Naive thymus-derived CD8-positive, alpha-beta T cell (primary cell): ENCODE results near the gene ARHGEF6. TPM values are rescaled to one million over a fixed set of nuclear protein-coding genes. Genes with fewer than 3 reads are reported as not detected.
A peak's percentile ranks its signal among the peaks of the same experiment; 100 is the strongest.

ENCODE experiments used
- ATAC-seq, 2 donors: fragments of 150-1000 bp; cut with Tn5 transposase in 1 of 2; sonication (Bioruptor Pico), chemical (Tn5 transposase) in 1 of 2; 1 replicate in 1 of 2; 2 replicates in 1 of 2; pipeline ENCODE4 v1.10.0; 2021; ENCODE audit warnings: mild to moderate bottlenecking in 2 of 2, moderate library complexity in 2 of 2
- POLR2A ChIA-PET: fragments of 350-600 bp; sonication (Branson Sonifier 250); formaldehyde crosslinking; loops from one replicate; lab custom pipeline; 2021; ENCODE audit warnings: antibody characterized with exemption; lab: Charles Lee
- DNase-seq, 10 donors: peaks; one replicate each; pipeline versions ENCODE4 v3.0.0 to v3.0.0-alpha.2; 2020 to 2022
- H3K27ac Mint-ChIP-seq, 10 donors: one replicate each; pipeline ENCODE4 v1.8.0; 2020 to 2022; ENCODE audit warnings: mild to moderate bottlenecking in 10 of 10, mixed read lengths in 10 of 10, moderate library complexity in 4 of 10, inconsistent platforms in 1 of 10
- H3K27me3 Mint-ChIP-seq, 5 donors: one replicate each; pipeline ENCODE4 v1.8.0; 2021 to 2022; ENCODE audit warnings: mixed read lengths in 5 of 5
- H3K36me3 Mint-ChIP-seq, 3 donors: one replicate each; pipeline ENCODE4 v1.8.0; 2020 to 2022; ENCODE audit warnings: mixed read lengths in 3 of 3, mild to moderate bottlenecking in 2 of 3, inconsistent platforms in 1 of 3
- H3K4me1 Mint-ChIP-seq, 4 donors: one replicate each; pipeline ENCODE4 v1.8.0; 2021 to 2022; ENCODE audit warnings: mixed read lengths in 4 of 4
- H3K4me3 Mint-ChIP-seq, 10 donors: one replicate each; pipeline ENCODE4 v1.8.0; 2020 to 2022; ENCODE audit warnings: mild to moderate bottlenecking in 10 of 10, mixed read lengths in 10 of 10, moderate library complexity in 6 of 10, inconsistent platforms in 1 of 10
- H3K9me3 Mint-ChIP-seq, 9 donors: one replicate each; pipeline ENCODE4 v1.8.0; 2020 to 2022; ENCODE audit warnings: mixed read lengths in 9 of 9, mild to moderate bottlenecking in 3 of 9, inconsistent platforms in 1 of 9, moderate library complexity in 1 of 9
- polyA plus RNA-seq, 3 donors: library from polyadenylated mRNA; unstranded; fragments of 300-500 nt; fragmentation: Illumina TruSeq; gene quantifications; one replicate each; pipeline ENCODE4 v1.2.3, GENCODE V29; 2021
- total RNA-seq, 8 experiments: library from RNA in 2 of 8; stranded (reverse) in 2 of 8; gene quantifications; one replicate each; pipeline ENCODE4 v1.2.3 and lab custom pipeline; 2021 to 2026

The ARHGEF6 gene
- total and polyA plus RNA-seq, 5 experiments from 2014 or later = 69.8 to 82.0 (median 75.4) TPM

DNA sequence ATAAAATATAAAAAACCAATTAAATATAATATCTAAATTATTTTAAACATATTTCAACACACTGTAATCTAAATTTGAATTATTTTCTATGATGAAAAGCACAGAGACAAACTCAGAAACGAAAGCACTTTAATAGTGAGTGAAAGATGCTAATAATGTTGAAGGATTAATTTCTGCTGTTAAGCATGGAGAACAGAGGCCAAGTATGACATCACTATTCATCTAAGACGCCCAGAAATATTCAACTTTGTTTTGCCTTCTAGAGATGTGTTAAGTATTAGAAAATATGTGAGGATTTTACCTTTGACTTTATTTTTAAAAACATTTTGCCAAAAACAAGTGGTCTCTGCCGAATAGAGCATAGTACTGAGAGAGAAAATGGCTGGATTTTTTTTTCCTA lies 19.3 kb downstream of the ARHGEF6 start:
- no peak for ATAC-seq
- Mint-ChIP-seq H3K9me3 (no peaks in the 10 kb centered on the region), H3K4me3 (peak overlapping the region in 1 of 10 donors; percentile 5), H3K27ac (peak overlapping the region in 1 of 10 donors; percentile 17), H3K4me1 (peaks cover 13 to 70% (median 54%) of the 10 kb centered on the region in 4 donors), H3K36me3 (peaks cover 0 to 20% (median 0%) of the 10 kb centered on the region in 3 donors), H3K27me3 (no peaks in the 10 kb centered on the region)
- POLR2A ChIA-PET = interaction anchor here (1.6 kb wide), 1 partner anchor 17 kb away, joined by 5 read pairs; no protein-coding TSS in a partner anchor
- DNase-seq = no peak

- H3K4me3 Mint-ChIP-seq = peak overlapping the region in 6 of 10 donors; percentile 3 to 55 (median 22)
- POLR2A ChIA-PET = interaction anchor here (0.6 to 1.6 kb wide), 4 partner anchors 8 to 119 kb away, joined by 3 to 5 read pairs (median 4); no protein-coding TSS in a partner anchor
- no peak for DNase-seq
- no peaks in the 10 kb centered on the region for H3K27me3 Mint-ChIP-seq
- H3K4me1 Mint-ChIP-seq = peaks cover 12 to 70% (median 55%) of the 10 kb centered on the region in 4 donors
- peak overlapping the region; percentile 7 to 90 (median 55) for H3K27ac Mint-ChIP-seq
- peaks cover 0 to 20% (median 0%) of the 10 kb centered on the region in 3 donors for H3K36me3 Mint-ChIP-seq
- peak; percentile 49 to 73 for ATAC-seq
- H3K9me3 Mint-ChIP-seq = no peaks in the 10 kb centered on the region
Measured at GRCh38 chrX:136759968-136760367, 20.8 kb downstream of the ARHGEF6 start.

DNA sequence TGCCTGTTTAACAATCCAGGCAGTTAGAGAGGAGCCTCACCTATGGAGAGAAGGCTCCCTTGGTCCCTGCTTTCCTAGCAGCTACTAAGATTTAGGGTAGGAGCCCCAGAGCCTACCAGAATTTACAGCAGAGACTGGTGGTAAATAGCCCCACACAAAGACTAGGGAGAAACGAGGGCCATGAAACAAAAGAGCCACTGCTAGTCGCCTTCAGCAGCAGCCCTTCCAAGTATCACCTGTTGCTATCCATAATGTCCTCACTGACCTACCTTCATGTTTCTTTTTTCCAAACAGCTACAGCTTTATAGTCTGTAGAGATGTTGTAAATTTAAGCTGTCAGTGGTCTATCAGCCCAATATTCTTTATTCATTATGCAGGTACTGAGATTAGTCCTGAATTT lies 25.3 kb downstream of the ARHGEF6 start:
- Mint-ChIP-seq H3K27ac (peak overlapping the region in 6 of 10 donors; percentile 6 to 92 (median 44)), H3K4me3 (no peak overlapping the region)

DNA sequence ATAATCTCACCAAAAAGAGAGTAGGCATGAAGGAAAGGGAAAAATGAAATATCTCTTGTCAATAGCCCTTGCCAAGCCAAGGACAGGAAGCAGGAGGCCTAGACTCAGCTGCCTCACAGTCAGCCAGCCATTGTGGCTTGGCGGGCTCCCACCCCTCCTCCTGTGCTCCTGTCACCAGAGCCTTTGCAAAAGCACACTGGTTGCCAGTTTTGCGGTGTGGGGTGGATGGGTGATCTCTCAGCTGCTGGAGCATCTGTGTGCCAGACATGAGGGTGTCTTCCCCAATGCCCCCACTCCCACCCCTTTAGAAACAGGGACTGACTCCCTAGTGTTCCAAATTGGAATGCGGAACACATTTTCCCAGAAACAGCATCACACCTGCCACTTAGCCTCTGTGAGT lies 26.1 kb downstream of the ARHGEF6 start:
- Mint-ChIP-seq H3K36me3 (peaks cover 0 to 16% (median 0%) of the 10 kb centered on the region in 3 donors), H3K4me1 (peaks cover 11 to 75% (median 64%) of the 10 kb centered on the region in 4 donors), H3K27ac (peak overlapping the region in 9 of 10 donors; percentile 11 to 92 (median 46)), H3K27me3 (no peaks in the 10 kb centered on the region), H3K4me3 (peak overlapping the region in 7 of 10 donors; percentile 5 to 54 (median 35)), H3K9me3 (no peaks in the 10 kb centered on the region)
- DNase-seq (peak in 9 of 10 donors; percentile 9 to 44 (median 28)), ATAC-seq (peak; percentile 92 to 96)
- POLR2A ChIA-PET = no interaction called here

More for the DNA sequence above, 25.3 kb downstream of the ARHGEF6 start:
- Mint-ChIP-seq H3K9me3 (no peaks in the 10 kb centered on the region), H3K4me1 (peaks cover 11 to 74% (median 64%) of the 10 kb centered on the region in 4 donors), H3K36me3 (peaks cover 0 to 18% (median 0%) of the 10 kb centered on the region in 3 donors), H3K27me3 (no peaks in the 10 kb centered on the region)
- DNase-seq = no peak
- ATAC-seq = no peak
- POLR2A ChIA-PET = interaction anchor here (1.5 kb wide), 1 partner anchor 12 kb away, joined by 3 read pairs; no protein-coding TSS in a partner anchor

DNA sequence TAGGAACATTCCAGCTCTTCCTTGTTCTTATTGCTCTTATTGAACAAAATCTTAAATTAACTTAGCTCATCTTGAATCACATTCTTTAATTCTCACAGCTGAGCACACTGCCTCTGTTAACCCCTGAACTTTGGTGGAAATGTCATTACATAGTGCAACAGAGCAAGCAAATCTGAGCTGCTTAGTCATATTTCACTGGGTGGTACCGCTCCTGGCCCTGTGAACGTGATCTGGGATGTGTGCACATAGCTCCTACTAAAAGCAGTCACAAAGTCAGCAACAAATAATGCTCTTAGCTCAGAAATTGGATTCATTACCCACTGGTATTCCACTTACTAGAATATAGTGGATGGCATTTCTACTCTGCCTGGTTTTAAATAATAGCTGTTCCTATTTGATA lies 27.9 kb downstream of the ARHGEF6 start:
- peaks cover 17 to 89% (median 74%) of the 10 kb centered on the region in 4 donors for H3K4me1 Mint-ChIP-seq
- H3K4me3 Mint-ChIP-seq = no peak overlapping the region
- DNase-seq (no peak), ATAC-seq (no peak)
- H3K36me3 Mint-ChIP-seq = peaks cover 0 to 15% (median 0%) of the 10 kb centered on the region in 3 donors
- no peaks in the 10 kb centered on the region for H3K27me3 Mint-ChIP-seq
- H3K27ac Mint-ChIP-seq = peak overlapping the region in 4 of 10 donors; percentile 7 to 92 (median 66)
- POLR2A ChIA-PET = interaction anchor here (1.0 kb wide), 1 partner anchor 128 kb away, joined by 3 read pairs; the partner anchor contains the start of gene RBMX
- H3K9me3 Mint-ChIP-seq = no peaks in the 10 kb centered on the region

DNA sequence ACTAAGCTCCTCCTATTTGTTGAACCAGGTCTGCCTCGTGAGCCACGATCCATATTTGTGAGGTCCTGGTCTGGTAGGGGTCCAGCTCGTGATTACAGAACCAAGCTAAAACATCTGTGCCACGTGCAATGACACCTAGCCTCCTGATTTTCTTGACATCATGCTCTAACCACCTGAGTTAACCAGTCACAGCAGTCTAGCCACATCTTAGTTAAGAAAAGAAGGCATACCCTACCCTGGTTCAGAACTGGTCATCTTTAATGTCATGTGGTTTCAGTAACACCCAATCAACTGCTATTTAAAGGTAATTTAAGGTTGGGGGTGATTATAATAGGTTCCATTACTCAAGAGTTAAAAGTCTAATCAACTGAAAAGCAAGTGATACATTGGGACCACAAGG lies 28.4 kb downstream of the ARHGEF6 start:
- H3K36me3 Mint-ChIP-seq = peaks cover 0 to 11% (median 0%) of the 10 kb centered on the region in 3 donors
- no peak overlapping the region for H3K4me3 Mint-ChIP-seq
- peak overlapping the region in 1 of 10 donors; percentile 92 for H3K27ac Mint-ChIP-seq
- DNase-seq = no peak
- H3K9me3 Mint-ChIP-seq = no peaks in the 10 kb centered on the region
- no peak for ATAC-seq
- no peaks in the 10 kb centered on the region for H3K27me3 Mint-ChIP-seq
- POLR2A ChIA-PET = interaction anchor here (1.0 kb wide), 1 partner anchor 128 kb away, joined by 3 read pairs; the partner anchor contains the start of gene RBMX
- peaks cover 17 to 89% (median 75%) of the 10 kb centered on the region in 4 donors for H3K4me1 Mint-ChIP-seq

GRCh38 chrX:136750364-136750763 lies 30.4 kb downstream of the ARHGEF6 start:
- H3K9me3 Mint-ChIP-seq = no peaks in the 10 kb centered on the region
- POLR2A ChIA-PET = no interaction called here
- DNase-seq (no peak), ATAC-seq (no peak)
- H3K36me3 Mint-ChIP-seq = peaks cover 0 to 22% (median 0%) of the 10 kb centered on the region in 3 donors
- peak overlapping the region in 5 of 10 donors; percentile 17 to 92 (median 64) for H3K27ac Mint-ChIP-seq
- H3K4me1 Mint-ChIP-seq = peaks cover 13 to 91% (median 70%) of the 10 kb centered on the region in 4 donors
- H3K4me3 Mint-ChIP-seq = no peak overlapping the region
- no peaks in the 10 kb centered on the region for H3K27me3 Mint-ChIP-seq

DNA sequence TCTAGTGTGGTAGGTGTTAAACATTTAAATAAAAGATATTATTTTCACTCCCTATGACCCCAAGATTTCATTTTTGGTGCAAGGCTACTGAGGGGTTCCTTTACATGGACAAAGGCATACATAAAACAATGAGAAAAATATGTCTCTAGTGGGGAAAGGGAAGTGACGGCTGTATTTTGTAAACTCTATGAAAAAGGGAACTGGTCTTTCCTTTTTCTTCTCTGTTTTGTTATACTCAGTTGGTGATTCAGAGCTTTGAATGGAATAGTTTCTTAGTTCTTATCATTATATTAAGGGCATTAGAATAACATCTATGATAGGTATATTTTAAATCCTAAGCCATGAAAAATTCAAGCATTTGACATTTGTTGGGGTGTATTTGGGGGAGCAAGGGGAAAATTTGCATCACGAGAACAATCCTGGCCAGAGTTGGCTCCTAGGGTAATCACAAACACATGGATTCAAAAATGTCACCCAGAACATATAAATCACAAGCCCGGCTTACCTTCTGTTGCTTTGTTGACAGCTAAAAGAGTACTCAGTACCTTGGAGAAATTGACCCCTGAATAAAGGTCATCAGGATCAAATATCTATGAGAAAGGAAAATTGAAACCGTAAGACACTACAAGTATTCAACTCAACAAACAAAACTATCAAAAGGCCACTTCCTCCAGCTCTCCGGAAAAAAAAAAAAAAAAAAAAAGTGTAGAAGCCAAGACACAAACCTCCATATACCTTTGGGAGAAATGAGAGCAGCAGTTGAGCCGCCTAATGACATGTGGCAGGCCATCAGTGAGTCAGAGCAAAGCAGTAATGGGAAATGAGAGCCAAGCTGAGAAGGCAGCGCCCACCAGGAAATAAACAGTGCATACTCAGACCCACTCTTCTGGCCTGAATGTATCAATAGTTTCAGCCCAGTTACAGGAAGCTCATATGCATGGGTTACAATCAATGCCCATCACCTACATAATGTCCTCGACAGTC lies 33.4 kb downstream of the ARHGEF6 start:
- POLR2A ChIA-PET = interaction anchor here (1.0 to 1.5 kb wide), 3 partner anchors 20 to 133 kb away, joined by 3 to 9 read pairs (median 3); partner anchors contain the start of gene RBMX
- Mint-ChIP-seq H3K27me3 (no peaks in the 10 kb centered on the region), H3K9me3 (no peaks in the 10 kb centered on the region), H3K36me3 (peaks cover 0 to 47% (median 20%) of the 10 kb centered on the region in 3 donors), H3K4me1 (peaks cover 14 to 94% (median 73%) of the 10 kb centered on the region in 4 donors), H3K4me3 (peak overlapping the region; percentile 16 to 69 (median 56)), H3K27ac (peak overlapping the region; percentile 7 to 92 (median 62))
- ATAC-seq (peak in 1 of 2 donors; percentile 23), DNase-seq (no peak)

DNA sequence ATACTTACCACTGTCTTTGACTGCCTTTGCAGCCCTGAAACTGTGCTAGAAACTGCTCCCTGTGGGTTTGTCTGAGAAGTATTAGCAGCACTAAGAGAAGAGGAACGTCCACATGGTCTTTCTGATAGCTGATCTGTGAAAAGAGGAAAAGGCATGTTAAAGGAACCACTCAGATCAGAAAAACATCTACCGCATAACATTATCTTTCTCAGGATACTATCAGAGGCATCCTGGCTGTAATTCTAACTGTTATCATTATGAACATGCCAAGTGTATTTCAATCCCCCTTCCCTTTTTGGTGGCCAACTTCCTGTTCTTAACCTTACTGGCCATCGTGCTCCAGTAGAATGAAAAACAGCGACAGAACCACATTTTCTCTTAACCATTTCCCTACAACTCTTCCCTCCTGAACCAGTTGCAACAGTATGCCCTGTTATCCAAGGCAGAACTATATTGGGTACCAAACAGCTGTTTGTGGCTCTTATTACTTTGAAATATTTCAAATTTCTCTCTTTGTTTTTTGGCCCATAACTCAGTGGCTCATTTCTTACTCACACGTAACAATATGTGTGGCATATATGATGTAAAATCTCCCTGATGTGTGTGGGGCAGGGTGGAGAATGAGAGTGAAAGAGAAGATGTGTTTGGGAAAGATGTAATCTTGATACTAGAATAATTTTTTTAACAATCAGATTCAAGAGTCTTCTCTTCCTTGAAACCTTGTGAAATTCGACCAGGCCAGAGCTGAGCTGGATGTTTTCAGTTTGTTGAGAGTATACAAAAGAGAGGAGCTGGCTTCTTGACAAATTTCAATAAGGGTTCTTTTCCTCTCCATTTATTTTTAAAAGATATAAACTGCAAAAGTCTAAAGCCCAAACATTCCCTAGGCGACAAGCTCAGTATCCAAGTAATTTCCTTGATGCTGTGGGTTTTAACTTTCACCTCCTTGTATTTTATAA lies 35.2 kb downstream of the ARHGEF6 start:
- Mint-ChIP-seq H3K4me3 (peak overlapping the region in 2 of 10 donors; percentile 2 to 24), H3K9me3 (no peaks in the 10 kb centered on the region), H3K27ac (peak overlapping the region in 4 of 10 donors; percentile 11 to 74 (median 32)), H3K4me1 (peaks cover 12 to 79% (median 61%) of the 10 kb centered on the region in 4 donors), H3K27me3 (no peaks in the 10 kb centered on the region), H3K36me3 (peaks cover 0 to 52% (median 20%) of the 10 kb centered on the region in 3 donors)
- no peak for DNase-seq
- POLR2A ChIA-PET = no interaction called here
- ATAC-seq = no peak

DNA sequence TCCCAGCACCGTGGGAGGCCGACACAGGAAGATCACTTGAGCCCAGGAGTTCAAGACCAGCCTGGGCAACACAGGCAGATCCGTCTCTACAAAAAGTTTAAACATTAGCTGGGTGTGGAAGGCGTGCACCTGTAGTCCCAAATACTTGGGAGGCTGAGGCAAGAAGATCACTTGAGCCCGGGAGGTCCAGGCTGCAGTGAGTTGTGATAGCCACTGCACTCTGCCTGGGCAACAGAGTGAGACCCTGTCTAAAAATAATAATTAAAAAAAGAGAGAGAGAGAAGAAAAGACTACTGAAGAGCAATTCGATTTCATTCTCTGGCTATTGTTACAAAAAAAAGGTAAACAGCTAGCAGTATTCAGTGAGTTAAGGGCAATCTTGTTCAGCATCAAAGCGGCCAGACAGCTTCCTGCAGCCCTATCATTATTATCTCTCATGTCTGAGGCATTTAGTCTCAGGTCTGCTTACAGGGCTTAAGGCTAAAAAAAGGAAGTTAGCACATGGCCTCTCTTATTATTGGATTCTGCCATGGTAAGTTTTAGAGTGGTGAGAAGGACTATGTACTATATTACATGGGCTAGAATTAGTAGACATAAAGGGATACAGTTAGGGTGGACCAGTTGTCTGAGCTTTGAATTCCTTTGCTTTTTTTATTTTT lies 37.9 kb downstream of the ARHGEF6 start:
- ATAC-seq (no peak), DNase-seq (no peak)
- Mint-ChIP-seq H3K4me3 (peak overlapping the region in 1 of 10 donors; percentile 36), H3K9me3 (no peaks in the 10 kb centered on the region), H3K4me1 (peaks cover 11 to 56% (median 54%) of the 10 kb centered on the region in 4 donors), H3K36me3 (peaks cover 0 to 73% (median 23%) of the 10 kb centered on the region in 3 donors), H3K27ac (peak overlapping the region in 5 of 10 donors; percentile 22 to 74 (median 51)), H3K27me3 (no peaks in the 10 kb centered on the region)
- POLR2A ChIA-PET = no interaction called here
